Karpas-422 (cell line): ENCODE results near the gene PAMR1. TPM values are rescaled to one million over a fixed set of nuclear protein-coding genes. Genes with fewer than 3 reads are reported as not detected.

Source experiments
- DNase-seq: peaks from one replicate; pipeline ENCODE4 v3.0.0-alpha.2; 2015
- H2AFZ ChIP-seq: fragments of 200-600 bp; sonication (generic); 2 replicates; pipeline ENCODE4 v1.6.1; 2014; ENCODE audit warnings: antibody characterized with exemption, low read length, mixed read lengths
- H3K27ac ChIP-seq: fragments of 200-600 bp; sonication (generic); 2 replicates; pipeline ENCODE4 v1.5.1; 2014; ENCODE audit warnings: mild to moderate bottlenecking, low read length, moderate library complexity
- H3K27me3 ChIP-seq: fragments of 200-600 bp; sonication (generic); 2 replicates; pipeline ENCODE4 v1.6.1; 2014; ENCODE audit warnings: low read length, mixed read lengths
- H3K36me3 ChIP-seq: fragments of 200-600 bp; sonication (generic); 2 replicates; pipeline ENCODE4 v1.6.1; 2014; ENCODE audit warnings: low read length, mixed read lengths; ENCODE audit not compliant: insufficient read depth
- H3K4me1 ChIP-seq: fragments of 200-600 bp; sonication (generic); 2 replicates; pipeline ENCODE4 v1.6.1; 2014; ENCODE audit warnings: mild to moderate bottlenecking, low read length, mixed read lengths
- H3K4me2 ChIP-seq: fragments of 200-600 bp; sonication (generic); 2 replicates; pipeline ENCODE4 v1.6.1; 2014; ENCODE audit warnings: low read length, low read depth, mild to moderate bottlenecking; ENCODE audit not compliant: poor library complexity, severe bottlenecking
- H3K4me3 ChIP-seq: fragments of 200-600 bp; sonication (generic); 2 replicates; pipeline ENCODE4 v1.5.1; 2014; ENCODE audit warnings: mild to moderate bottlenecking, antibody characterized with exemption, low read length, mixed read lengths
- H3K79me2 ChIP-seq: fragments of 200-600 bp; sonication (generic); 2 replicates; pipeline ENCODE4 v1.6.1; 2014; ENCODE audit warnings: mild to moderate bottlenecking, low read length, mixed read lengths
- H3K9ac ChIP-seq: fragments of 200-600 bp; sonication (generic); 2 replicates; pipeline ENCODE4 v1.6.0; 2014; ENCODE audit warnings: low read length
- H3K9me2 ChIP-seq: fragments of 200-600 bp; sonication (generic), shearing (Covaris generic); replicated peaks from 2 replicates; pipeline ENCODE4 v1.6.0; 2014; ENCODE audit warnings: mild to moderate bottlenecking, low read length, moderate library complexity; ENCODE audit not compliant: insufficient read depth
- H3K9me3 ChIP-seq: fragments of 300-700, 200-600 bp; sonication (generic); 2 replicates; pipeline ENCODE4 v1.6.1; 2014; ENCODE audit warnings: low read length, mixed read lengths
- H4K20me1 ChIP-seq: fragments of 200-600 bp; sonication (generic); 2 replicates; pipeline ENCODE4 v1.6.1; 2014; ENCODE audit warnings: mild to moderate bottlenecking, antibody characterized with exemption, low read length, low read depth; ENCODE audit not compliant: insufficient read depth
- total RNA-seq: library from RNA; depleted of rRNA; stranded (reverse); fragments of >200 nt; shearing (Covaris generic); gene quantifications from 2 replicates; pipeline ENCODE4 v1.2.3, GENCODE V29; 2014; ENCODE audit warnings: low replicate concordance

PAMR1 gene
- total RNA-seq, 1 experiment from 2014 or later = not detected

DNA sequence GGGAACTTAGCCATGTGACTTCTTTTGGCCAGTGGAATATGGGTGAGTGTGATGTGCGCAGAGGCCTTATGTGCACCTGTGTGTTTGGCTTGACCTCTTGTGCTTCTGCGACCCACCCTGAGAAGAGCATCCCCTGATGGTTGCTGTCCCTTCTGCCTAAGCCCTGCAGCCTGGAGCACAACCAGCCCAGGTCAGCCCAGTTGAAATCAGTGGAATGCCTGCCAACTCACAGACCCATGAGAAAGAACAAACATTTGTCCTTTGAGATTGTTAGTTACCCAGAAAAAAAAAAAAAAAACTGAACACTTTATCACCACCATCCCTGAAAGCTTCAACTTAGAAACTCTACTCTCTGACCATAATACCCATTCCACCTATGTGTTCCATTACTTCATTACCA, 38.5 kb downstream of the PAMR1 start:
- no peak for DNase-seq
- Histone ChIP-seq H3K9me2 (no peaks in the 10 kb centered on the region), H3K79me2 (no peaks in the 10 kb centered on the region), H3K36me3 (no peaks in the 10 kb centered on the region), H3K4me3 (no peak overlapping the region), H3K4me1 (no peaks in the 10 kb centered on the region), H4K20me1 (no peaks in the 10 kb centered on the region), H3K27me3 (no peaks in the 10 kb centered on the region), H3K4me2 (no peak overlapping the region), H3K27ac (no peak overlapping the region), H2AFZ (no peak overlapping the region), H3K9me3 (no peaks in the 10 kb centered on the region), H3K9ac (no peak overlapping the region)

- Histone ChIP-seq H3K9me3 (no peaks in the 10 kb centered on the region), H3K27me3 (no peaks in the 10 kb centered on the region), H4K20me1 (no peaks in the 10 kb centered on the region), H3K9ac (no peak overlapping the region), H3K4me2 (no peak overlapping the region), H3K9me2 (no peaks in the 10 kb centered on the region), H3K27ac (no peak overlapping the region), H3K36me3 (no peaks in the 10 kb centered on the region), H2AFZ (no peak overlapping the region), H3K79me2 (no peaks in the 10 kb centered on the region), H3K4me1 (no peaks in the 10 kb centered on the region), H3K4me3 (no peak overlapping the region)
- DNase-seq = peak; percentile 52
These were observed 39.0 kb downstream of the PAMR1 start for GRCh38 chr11:35486446-35486845.

DNA sequence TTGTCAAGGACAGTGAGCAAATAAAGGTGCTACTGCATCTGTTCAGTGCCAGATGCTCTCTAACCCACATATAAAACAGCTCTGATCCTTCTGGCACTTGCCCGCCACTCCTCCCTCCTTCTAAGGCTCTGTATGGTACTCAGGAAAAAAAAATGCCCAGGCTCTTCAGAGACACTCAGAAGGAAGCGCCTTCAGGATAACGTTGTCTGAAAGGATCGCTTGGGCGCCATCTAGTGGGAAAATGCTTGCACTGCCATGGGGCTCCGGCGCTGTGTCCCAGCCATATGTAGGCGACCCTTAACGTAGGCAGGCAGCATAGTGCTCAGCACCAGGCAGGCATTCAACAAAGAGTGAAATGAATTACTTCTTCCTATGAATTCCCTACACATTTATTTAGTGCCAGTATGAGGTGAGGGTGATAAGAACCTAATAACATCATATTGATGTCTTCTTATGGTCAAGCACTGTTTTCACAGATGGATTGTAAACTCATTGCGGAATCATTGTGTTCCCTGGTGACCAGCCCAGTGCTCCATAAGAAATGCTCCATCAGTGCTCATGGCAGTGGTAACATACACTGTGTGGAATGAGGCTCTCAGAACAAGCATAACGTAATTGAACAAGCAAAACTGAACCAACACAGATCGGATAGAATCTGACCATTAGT, 39.6 kb downstream of the PAMR1 start:
- no peaks in the 10 kb centered on the region for H3K36me3 ChIP-seq
- no peaks in the 10 kb centered on the region for H3K9me2 ChIP-seq
- DNase-seq = peak; percentile 90
- no peak overlapping the region for H3K27ac ChIP-seq
- no peaks in the 10 kb centered on the region for H3K4me1 ChIP-seq
- no peak overlapping the region for H3K9ac ChIP-seq
- H3K79me2 ChIP-seq = no peaks in the 10 kb centered on the region
- H3K4me2 ChIP-seq = no peak overlapping the region
- no peaks in the 10 kb centered on the region for H4K20me1 ChIP-seq
- no peaks in the 10 kb centered on the region for H3K27me3 ChIP-seq
- no peak overlapping the region for H3K4me3 ChIP-seq
- H2AFZ ChIP-seq = no peak overlapping the region
- H3K9me3 ChIP-seq = no peaks in the 10 kb centered on the region

DNA sequence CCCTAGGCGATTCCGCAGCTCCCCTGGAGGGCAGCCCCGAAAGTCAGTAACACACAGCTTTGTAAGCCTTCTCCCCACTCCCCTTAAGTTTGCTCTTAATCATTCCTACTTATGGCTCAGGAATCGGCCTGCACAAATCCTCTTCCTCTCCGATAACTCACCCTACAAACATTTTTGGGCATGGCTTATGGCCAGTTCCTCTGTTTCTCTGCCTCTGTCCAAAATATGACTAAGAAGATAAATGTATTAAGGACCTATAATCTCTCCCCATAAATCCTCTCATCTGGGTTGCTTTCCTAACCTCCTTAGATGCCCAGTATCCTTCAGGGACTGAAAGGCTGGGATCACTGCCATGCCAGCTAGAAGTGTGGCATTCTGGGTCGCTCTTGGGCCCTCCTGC, 41.0 kb downstream of the PAMR1 start:
- no peak overlapping the region for H3K9ac ChIP-seq

DNA sequence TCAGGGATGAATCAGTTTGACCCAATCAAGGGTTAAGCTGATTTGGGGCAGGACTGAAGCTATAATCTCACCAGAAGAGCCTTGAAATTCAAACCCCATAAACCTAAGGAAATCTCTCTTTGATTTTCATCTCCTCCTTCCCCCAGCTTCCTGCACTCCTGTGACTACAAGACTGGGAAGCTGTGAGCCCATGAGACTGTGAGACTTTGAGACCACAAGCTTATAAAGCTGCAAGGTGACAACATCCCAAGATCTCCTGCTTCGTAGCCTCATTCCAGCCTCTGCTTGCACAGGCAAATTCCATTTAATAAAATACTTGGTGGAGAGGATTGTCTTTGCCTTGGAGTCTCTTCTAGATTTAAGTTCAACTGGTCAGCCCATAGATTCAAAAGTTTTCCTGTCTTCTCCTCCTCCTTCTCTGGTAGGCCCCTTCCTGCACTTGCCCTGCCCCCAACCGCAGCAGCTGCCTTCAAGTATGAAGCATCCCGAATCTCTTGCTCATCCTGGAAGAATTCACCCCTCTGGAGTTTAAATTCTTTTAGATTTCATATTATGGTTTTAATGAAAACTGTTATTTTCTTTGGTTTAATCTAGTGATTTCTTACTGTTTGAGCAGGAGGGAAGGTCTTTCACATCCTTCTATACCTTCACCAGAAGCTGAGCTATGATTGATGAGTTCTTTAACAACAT, 42.1 kb downstream of the PAMR1 start:
- no peaks in the 10 kb centered on the region for H3K4me1 ChIP-seq
- H3K4me3 ChIP-seq = no peak overlapping the region
- no peaks in the 10 kb centered on the region for H3K79me2 ChIP-seq
- H3K27me3 ChIP-seq = no peaks in the 10 kb centered on the region
- H4K20me1 ChIP-seq = no peaks in the 10 kb centered on the region
- H3K9me2 ChIP-seq = no peaks in the 10 kb centered on the region
- H3K27ac ChIP-seq = no peak overlapping the region
- H3K9ac ChIP-seq = no peak overlapping the region
- H2AFZ ChIP-seq = no peak overlapping the region
- DNase-seq = no peak
- H3K9me3 ChIP-seq = no peaks in the 10 kb centered on the region
- H3K4me2 ChIP-seq = no peak overlapping the region
- no peaks in the 10 kb centered on the region for H3K36me3 ChIP-seq

More for the DNA sequence above, 41.0 kb downstream of the PAMR1 start:
- DNase-seq = no peak
- Histone ChIP-seq H3K79me2 (no peaks in the 10 kb centered on the region), H3K36me3 (no peaks in the 10 kb centered on the region), H2AFZ (no peak overlapping the region), H3K4me3 (no peak overlapping the region), H3K4me1 (no peaks in the 10 kb centered on the region), H3K9me2 (no peaks in the 10 kb centered on the region), H3K27ac (no peak overlapping the region), H3K27me3 (no peaks in the 10 kb centered on the region), H3K4me2 (no peak overlapping the region), H4K20me1 (no peaks in the 10 kb centered on the region), H3K9me3 (no peaks in the 10 kb centered on the region)

DNA sequence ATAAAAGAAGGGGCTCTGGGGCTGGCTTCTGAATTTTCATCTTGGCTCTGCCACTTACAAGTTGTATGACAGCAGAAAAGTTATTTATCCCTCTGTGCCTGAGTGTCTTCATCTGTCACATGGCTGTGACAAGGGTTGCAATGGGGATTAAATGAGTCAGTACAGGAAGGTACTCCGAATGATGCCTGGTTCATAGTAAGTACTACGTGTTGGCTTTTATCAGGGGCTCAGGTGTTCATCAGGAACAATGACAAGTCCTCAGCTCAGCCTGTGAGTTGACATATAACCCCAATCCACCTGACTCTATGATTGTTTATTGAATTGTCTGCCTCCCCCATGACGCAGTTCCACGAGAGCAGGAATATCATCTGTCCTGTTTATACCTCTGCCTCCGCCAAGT, 45.7 kb downstream of the PAMR1 start:
- Histone ChIP-seq H2AFZ (no peak overlapping the region), H3K4me2 (no peak overlapping the region), H3K27ac (no peak overlapping the region), H3K4me3 (no peak overlapping the region), H3K9me3 (no peaks in the 10 kb centered on the region), H3K27me3 (no peaks in the 10 kb centered on the region), H4K20me1 (no peaks in the 10 kb centered on the region), H3K36me3 (no peaks in the 10 kb centered on the region), H3K9me2 (no peaks in the 10 kb centered on the region), H3K79me2 (no peaks in the 10 kb centered on the region), H3K4me1 (no peaks in the 10 kb centered on the region), H3K9ac (no peak overlapping the region)
- DNase-seq = no peak

DNA sequence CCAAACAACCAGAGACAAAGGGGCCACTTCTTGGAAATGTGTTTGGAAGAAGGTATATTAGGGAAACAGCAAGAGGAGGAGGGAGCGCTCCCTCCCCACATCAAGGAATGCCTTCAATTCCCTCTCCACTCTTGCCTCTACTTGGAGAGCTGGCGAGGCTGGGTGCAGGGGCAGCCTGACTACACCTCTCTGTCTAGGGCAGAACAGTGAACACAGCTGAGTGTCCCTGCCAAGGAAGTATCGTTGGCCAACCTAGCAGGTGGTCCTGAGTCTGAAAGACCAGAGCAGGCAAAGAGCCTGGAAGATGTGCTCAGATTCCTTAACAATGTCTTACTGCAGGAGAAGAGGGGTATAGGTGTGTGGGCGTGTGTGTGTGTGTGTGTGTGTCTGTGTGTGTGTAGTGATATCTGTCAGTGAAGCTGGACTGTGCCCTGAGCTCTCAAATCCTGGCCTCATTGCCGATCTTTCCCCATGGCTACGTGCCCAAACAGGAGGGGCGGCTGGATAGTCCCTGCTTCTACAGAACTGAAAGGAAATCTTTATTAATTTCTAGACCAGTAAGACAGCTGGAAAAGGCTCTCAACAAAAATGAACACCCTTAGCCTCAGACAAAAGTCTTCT, 46.8 kb downstream of the PAMR1 start:
- no peaks in the 10 kb centered on the region for H3K27me3 ChIP-seq
- no peaks in the 10 kb centered on the region for H3K4me1 ChIP-seq
- no peak overlapping the region for H3K4me2 ChIP-seq
- H3K4me3 ChIP-seq = no peak overlapping the region
- no peaks in the 10 kb centered on the region for H3K36me3 ChIP-seq
- no peak overlapping the region for H3K27ac ChIP-seq
- no peak overlapping the region for H3K9ac ChIP-seq
- no peaks in the 10 kb centered on the region for H3K79me2 ChIP-seq
- H3K9me3 ChIP-seq = no peaks in the 10 kb centered on the region
- H4K20me1 ChIP-seq = no peaks in the 10 kb centered on the region
- no peaks in the 10 kb centered on the region for H3K9me2 ChIP-seq
- DNase-seq = no peak
- H2AFZ ChIP-seq = no peak overlapping the region

DNA sequence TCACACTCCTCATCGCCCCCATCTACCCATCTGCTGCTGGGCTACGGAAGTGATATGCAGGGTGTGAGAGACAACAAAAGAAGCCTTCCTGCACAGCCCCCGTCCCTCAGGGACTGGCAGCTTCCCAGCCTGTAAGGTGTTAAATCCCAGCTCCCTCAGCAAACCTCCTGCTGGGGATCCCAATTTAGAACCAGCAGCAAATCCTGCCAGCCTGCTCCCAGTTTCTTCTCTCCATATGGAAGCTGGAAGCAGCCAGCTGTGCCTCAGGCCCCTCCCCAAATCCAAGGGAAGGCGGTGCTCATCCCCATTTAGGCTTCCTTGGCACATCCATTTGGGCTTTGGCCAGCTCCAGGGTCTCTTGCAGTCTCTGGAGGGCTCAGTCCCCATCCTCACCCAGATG, 47.5 kb downstream of the PAMR1 start:
- H3K9me2 ChIP-seq = no peaks in the 10 kb centered on the region
- H3K36me3 ChIP-seq = no peaks in the 10 kb centered on the region
- no peak overlapping the region for H3K4me2 ChIP-seq
- H3K27ac ChIP-seq = no peak overlapping the region
- no peak overlapping the region for H3K9ac ChIP-seq
- no peak overlapping the region for H3K4me3 ChIP-seq
- H4K20me1 ChIP-seq = no peaks in the 10 kb centered on the region
- no peak overlapping the region for H2AFZ ChIP-seq
- no peaks in the 10 kb centered on the region for H3K27me3 ChIP-seq
- no peak for DNase-seq
- H3K79me2 ChIP-seq = no peaks in the 10 kb centered on the region
- H3K9me3 ChIP-seq = no peaks in the 10 kb centered on the region
- no peaks in the 10 kb centered on the region for H3K4me1 ChIP-seq
